ENCODE measurements around the gene CDC6. TPM values are rescaled to one million over a fixed set of nuclear protein-coding genes. Genes with fewer than 3 reads are reported as not detected.
A peak's percentile ranks its signal among the peaks of the same experiment; 100 is the strongest.

CDC6 gene
- total and polyA plus RNA-seq, 5 donors from 2014 or later: 0.59 to 5.7 (median 1.4) TPM; not detected in 1

DNA sequence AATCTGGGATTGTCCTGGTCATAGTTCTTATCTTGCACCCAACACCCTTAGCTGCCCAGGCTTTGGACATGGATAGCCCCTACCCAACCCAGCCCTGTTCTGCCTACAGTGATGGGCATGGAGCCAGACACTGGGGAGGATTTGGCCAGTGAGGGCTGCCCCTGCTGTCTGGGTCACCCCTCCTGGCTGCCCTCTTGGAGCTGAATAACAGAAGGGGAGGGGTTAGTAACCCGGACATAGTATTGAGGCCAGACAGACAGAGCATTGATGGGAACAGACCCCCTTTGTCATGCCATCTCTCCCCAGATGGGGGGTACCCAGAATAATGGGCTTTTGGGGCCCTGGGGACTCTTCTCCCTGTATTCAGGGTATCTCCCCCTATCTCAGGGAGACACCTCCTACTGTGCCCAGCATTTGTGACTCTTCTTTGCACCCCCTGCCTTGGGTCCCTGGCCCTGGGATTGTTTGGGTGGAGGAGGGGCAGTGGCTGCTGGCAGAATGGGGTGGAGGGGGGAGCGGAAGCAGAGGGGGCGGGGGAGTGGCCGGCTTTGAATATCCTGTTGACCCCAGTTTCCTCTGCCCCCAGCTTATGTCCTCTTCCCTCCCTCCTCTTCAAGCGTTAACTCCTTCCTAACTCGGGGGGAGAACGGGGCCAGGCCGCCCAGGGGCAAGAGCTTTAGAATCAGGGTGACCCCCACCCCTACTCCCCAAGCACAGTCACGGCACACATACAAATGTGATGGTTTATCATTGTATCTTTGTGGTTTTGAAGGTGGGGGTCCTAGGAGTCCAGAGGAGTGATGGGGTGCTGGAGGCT is 59.8 kb downstream of the CDC6 start:
- peaks cover 0 to 77% (median 39%) of the 10 kb centered on the region in 4 donors for H3K4me1 Mint-ChIP-seq
- Histone ChIP-seq H3K36me3 (ENCODE audit: control insufficient read depth, insufficient read depth, low read length) (peaks cover 32% of the 10 kb centered on the region), H3K9me3 (ENCODE audit: control insufficient read depth in 2 of 2, low read length in 2 of 2) (no peaks in the 10 kb centered on the region), H3K4me3 (ENCODE audit: low read depth, low read length) (peak overlapping the region; percentile 26), H3K27ac (ENCODE audit: insufficient read depth, low read length, poor library complexity, severe bottlenecking) (peak overlapping the region; percentile 65), H3K27me3 (ENCODE audit: control insufficient read depth, insufficient read depth, low read length) (no peaks in the 10 kb centered on the region), H3K4me1 (ENCODE audit: control insufficient read depth, insufficient read depth, low read length, poor library complexity, severe bottlenecking) (peaks cover 63% of the 10 kb centered on the region)
- H3K9me3 Mint-ChIP-seq: no peaks in the 10 kb centered on the region
- H3K4me3 Mint-ChIP-seq: peak overlapping the region; percentile 65 to 87 (median 82)
- peaks cover 8% of the 10 kb centered on the region for H3K36me3 Mint-ChIP-seq
- no peaks in the 10 kb centered on the region for H3K27me3 Mint-ChIP-seq
- ATAC-seq (ENCODE audit: low read depth in 2 of 2): no peak
- DNase-seq: peak in 1 of 3 donors; percentile 67
- H3K27ac Mint-ChIP-seq: peak overlapping the region; percentile 77 to 91 (median 87)

DNA sequence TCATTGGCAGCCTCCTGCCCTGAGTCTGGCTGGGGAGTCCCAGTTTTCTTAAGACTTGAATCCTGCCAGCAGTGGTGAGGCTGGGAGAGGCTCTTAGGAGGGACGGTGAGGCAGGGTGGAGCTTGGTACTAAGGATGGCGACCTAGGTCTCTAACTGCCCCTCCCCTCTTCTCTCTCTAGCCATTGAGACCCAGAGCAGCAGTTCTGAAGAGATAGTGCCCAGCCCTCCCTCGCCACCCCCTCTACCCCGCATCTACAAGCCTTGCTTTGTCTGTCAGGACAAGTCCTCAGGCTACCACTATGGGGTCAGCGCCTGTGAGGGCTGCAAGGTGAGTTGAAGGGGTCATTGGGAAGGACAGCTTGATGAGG is 60.4 kb downstream of the CDC6 start:
- Mint-ChIP-seq H3K4me1 (peaks cover 0 to 77% (median 40%) of the 10 kb centered on the region in 4 donors), H3K36me3 (peaks cover 14% of the 10 kb centered on the region), H3K4me3 (peak overlapping the region; percentile 65 to 87 (median 82)), H3K27me3 (no peaks in the 10 kb centered on the region), H3K9me3 (no peaks in the 10 kb centered on the region), H3K27ac (peak overlapping the region; percentile 77 to 91 (median 87))
- H3K27me3 ChIP-seq (ENCODE audit: control insufficient read depth, insufficient read depth, low read length): no peaks in the 10 kb centered on the region
- peak overlapping the region; percentile 26 for H3K4me3 ChIP-seq (ENCODE audit: low read depth, low read length)
- peaks cover 57% of the 10 kb centered on the region for H3K4me1 ChIP-seq (ENCODE audit: control insufficient read depth, insufficient read depth, low read length, poor library complexity, severe bottlenecking)
- DNase-seq: no peak
- ATAC-seq (ENCODE audit: low read depth in 2 of 2): no peak
- peaks cover 35% of the 10 kb centered on the region for H3K36me3 ChIP-seq (ENCODE audit: control insufficient read depth, insufficient read depth, low read length)
- peak overlapping the region; percentile 65 for H3K27ac ChIP-seq (ENCODE audit: insufficient read depth, low read length, poor library complexity, severe bottlenecking)
- H3K9me3 ChIP-seq (ENCODE audit: control insufficient read depth in 2 of 2, low read length in 2 of 2): no peaks in the 10 kb centered on the region

DNA sequence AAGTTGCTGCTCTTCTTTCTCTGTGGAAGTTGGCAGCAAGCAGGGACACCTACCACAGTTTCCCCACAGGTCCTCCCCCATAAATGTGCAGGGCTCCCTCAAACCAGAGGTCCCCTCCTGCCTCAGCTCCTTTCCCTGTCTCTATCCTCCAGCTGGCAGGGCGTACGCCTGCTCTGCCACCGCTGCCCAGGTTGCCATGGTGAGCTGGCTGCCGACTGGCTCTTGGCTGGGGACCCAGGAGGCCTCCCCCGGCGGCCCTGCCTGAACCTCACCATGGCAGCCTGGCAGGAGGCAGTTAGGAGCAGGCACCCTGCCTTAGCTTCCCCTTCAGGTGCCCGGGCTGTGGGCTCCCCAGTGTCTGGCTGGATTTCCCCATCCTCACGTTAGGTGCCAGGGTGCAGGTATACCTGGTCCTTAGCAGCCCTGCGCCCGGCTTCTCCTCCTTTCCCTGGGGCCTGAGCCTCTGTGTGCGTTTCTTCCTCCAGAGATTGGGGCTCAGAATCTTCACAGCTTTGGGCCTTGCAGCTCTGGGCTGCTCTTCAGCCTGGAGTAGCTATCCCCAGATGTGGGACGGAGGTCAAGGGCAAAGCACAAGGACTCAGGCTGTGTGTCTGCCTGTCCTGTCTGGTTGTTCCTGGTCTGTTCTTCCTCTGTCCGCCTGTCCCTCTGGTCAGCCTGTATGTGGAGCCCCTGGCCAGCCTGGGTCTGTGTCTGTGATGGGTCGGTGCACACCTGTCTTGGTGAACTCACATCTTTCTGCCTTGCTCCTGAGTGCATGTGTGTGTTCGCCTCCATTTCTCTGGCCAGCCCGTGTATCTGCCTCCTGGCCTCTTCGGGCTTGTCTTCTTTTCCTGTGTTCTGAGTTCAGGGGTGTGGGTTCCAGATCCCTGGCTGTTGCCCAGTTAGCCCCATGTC is 61.1 kb downstream of the CDC6 start:
- DNase-seq (no peak), ATAC-seq (ENCODE audit: low read depth in 2 of 2) (no peak)
- no peaks in the 10 kb centered on the region for H3K9me3 ChIP-seq (ENCODE audit: control insufficient read depth in 2 of 2, low read length in 2 of 2)
- Mint-ChIP-seq H3K9me3 (no peaks in the 10 kb centered on the region), H3K27me3 (no peaks in the 10 kb centered on the region), H3K4me1 (peaks cover 0 to 72% (median 37%) of the 10 kb centered on the region in 4 donors), H3K27ac (peak overlapping the region in 2 of 3 donors; percentile 87 to 89), H3K36me3 (peaks cover 14% of the 10 kb centered on the region), H3K4me3 (peak overlapping the region in 2 of 4 donors; percentile 81 to 87)
- H3K36me3 ChIP-seq (ENCODE audit: control insufficient read depth, insufficient read depth, low read length): peaks cover 37% of the 10 kb centered on the region
- peak overlapping the region; percentile 37 for H3K27ac ChIP-seq (ENCODE audit: insufficient read depth, low read length, poor library complexity, severe bottlenecking)
- no peaks in the 10 kb centered on the region for H3K27me3 ChIP-seq (ENCODE audit: control insufficient read depth, insufficient read depth, low read length)
- no peak overlapping the region for H3K4me3 ChIP-seq (ENCODE audit: low read depth, low read length)
- peaks cover 50% of the 10 kb centered on the region for H3K4me1 ChIP-seq (ENCODE audit: control insufficient read depth, insufficient read depth, low read length, poor library complexity, severe bottlenecking)

DNA sequence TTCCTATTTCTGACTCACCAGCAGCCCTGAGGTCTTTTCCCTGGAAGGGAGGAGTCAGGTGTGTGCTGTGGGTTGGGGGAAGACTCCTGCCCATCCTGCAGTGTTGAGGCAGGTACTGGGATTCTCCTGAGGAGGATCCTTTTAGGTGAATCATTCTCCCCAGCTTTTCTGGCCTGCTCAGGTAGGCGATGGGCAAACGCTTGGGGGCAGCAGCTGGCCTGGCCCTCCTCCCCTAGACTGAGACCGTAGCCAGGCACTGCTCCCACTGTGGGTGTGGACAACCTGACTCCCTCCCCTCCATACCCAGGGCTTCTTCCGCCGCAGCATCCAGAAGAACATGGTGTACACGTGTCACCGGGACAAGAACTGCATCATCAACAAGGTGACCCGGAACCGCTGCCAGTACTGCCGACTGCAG is 61.8 kb downstream of the CDC6 start:
- no peaks in the 10 kb centered on the region for H3K27me3 Mint-ChIP-seq
- H3K27me3 ChIP-seq (ENCODE audit: control insufficient read depth, insufficient read depth, low read length): no peaks in the 10 kb centered on the region
- H3K4me1 Mint-ChIP-seq: peaks cover 0 to 65% (median 32%) of the 10 kb centered on the region in 4 donors
- ATAC-seq (ENCODE audit: low read depth in 2 of 2): no peak
- no peak overlapping the region for H3K4me3 ChIP-seq (ENCODE audit: low read depth, low read length)
- peak overlapping the region; percentile 37 for H3K27ac ChIP-seq (ENCODE audit: insufficient read depth, low read length, poor library complexity, severe bottlenecking)
- peaks cover 44% of the 10 kb centered on the region for H3K4me1 ChIP-seq (ENCODE audit: control insufficient read depth, insufficient read depth, low read length, poor library complexity, severe bottlenecking)
- DNase-seq: no peak
- H3K4me3 Mint-ChIP-seq: peak overlapping the region in 3 of 4 donors; percentile 19 to 81 (median 31)
- H3K36me3 ChIP-seq (ENCODE audit: control insufficient read depth, insufficient read depth, low read length): peaks cover 41% of the 10 kb centered on the region
- H3K36me3 Mint-ChIP-seq: peaks cover 14% of the 10 kb centered on the region
- no peaks in the 10 kb centered on the region for H3K9me3 ChIP-seq (ENCODE audit: control insufficient read depth in 2 of 2, low read length in 2 of 2)
- H3K9me3 Mint-ChIP-seq: no peaks in the 10 kb centered on the region
- H3K27ac Mint-ChIP-seq: peak overlapping the region in 1 of 3 donors; percentile 87

DNA sequence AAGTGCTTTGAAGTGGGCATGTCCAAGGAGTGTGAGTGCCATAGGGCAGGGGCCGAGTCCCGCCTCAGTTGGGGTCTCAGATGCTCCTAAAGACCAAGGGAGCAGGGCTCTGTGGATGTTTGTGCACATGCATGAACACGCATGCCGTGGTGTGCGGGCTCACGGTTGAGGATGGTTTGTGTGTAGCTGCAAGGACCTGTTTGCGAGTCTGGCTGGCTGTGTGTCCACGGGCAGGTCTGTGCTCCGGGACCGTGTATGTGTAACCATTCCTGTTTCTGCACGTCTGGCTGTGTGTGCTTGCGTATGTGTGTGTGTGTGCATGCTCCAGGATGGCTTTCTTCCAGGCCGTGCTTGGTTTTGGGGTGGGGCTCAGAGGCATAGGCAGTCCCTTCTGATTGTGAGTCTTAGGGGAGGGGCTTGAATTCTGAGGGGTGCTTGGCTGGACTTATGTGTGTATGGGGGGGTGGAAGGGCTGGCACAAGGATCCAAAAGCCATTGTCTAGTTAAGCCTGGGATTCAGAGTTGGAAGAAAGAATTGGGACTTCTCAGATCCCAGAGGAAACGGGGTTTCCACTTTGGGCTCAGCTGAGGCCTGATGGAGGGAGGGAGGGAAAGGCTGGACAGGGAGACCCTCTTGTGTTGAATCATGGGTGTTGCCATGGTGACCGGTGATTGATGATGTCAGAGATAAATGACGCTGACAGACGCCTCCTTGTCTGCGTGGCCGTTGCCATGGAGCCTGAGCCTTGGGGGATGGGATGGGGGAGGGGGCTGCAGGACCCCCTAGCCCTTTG is 62.4 kb downstream of the CDC6 start:
- Mint-ChIP-seq H3K27me3 (no peaks in the 10 kb centered on the region), H3K36me3 (peaks cover 14% of the 10 kb centered on the region), H3K27ac (peak overlapping the region in 2 of 3 donors; percentile 74 to 84), H3K4me3 (peak overlapping the region in 3 of 4 donors; percentile 7 to 31 (median 19)), H3K4me1 (peaks cover 0 to 59% (median 28%) of the 10 kb centered on the region in 4 donors), H3K9me3 (no peaks in the 10 kb centered on the region)
- DNase-seq: no peak
- Histone ChIP-seq H3K27me3 (ENCODE audit: control insufficient read depth, insufficient read depth, low read length) (no peaks in the 10 kb centered on the region), H3K4me1 (ENCODE audit: control insufficient read depth, insufficient read depth, low read length, poor library complexity, severe bottlenecking) (peaks cover 41% of the 10 kb centered on the region), H3K36me3 (ENCODE audit: control insufficient read depth, insufficient read depth, low read length) (peaks cover 44% of the 10 kb centered on the region), H3K27ac (ENCODE audit: insufficient read depth, low read length, poor library complexity, severe bottlenecking) (peak overlapping the region; percentile 49), H3K4me3 (ENCODE audit: low read depth, low read length) (no peak overlapping the region), H3K9me3 (ENCODE audit: control insufficient read depth in 2 of 2, low read length in 2 of 2) (no peaks in the 10 kb centered on the region)
- no peak for ATAC-seq (ENCODE audit: low read depth in 2 of 2)

DNA sequence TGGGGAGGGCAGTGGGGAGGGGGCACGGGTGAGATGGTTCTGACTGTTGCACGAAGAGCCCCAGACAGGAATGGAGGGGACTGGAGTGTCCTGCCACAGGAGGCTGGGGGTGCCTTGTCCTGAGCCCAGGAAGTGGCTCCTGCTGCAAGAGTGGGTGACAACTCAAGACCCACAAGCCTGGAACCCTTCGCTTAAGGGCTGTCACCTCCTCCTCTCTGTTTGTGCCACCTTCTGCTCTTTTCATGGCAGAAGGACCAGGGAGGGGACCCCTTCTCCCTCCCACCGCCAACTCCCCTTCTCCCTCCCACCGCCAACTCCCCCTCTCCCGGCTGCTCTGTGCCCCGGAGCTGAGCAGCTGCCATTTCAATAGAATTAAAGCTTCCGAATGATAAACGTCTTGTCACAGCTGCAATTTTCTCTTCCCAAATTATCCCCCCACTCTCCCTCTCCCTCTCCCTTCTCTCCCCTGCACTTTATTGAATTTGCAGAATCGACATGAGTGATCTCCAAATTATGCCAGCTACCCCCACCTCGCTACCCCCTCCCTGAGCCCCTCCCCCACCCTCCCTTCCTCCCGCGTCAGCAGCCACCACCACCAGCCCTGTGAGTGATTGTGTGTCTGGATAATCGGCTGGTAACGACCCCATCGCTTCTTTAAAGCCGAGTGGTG is 63.1 kb downstream of the CDC6 start:
- Histone ChIP-seq H3K9me3 (ENCODE audit: control insufficient read depth in 2 of 2, low read length in 2 of 2) (no peaks in the 10 kb centered on the region), H3K4me1 (ENCODE audit: control insufficient read depth, insufficient read depth, low read length, poor library complexity, severe bottlenecking) (peaks cover 34% of the 10 kb centered on the region), H3K4me3 (ENCODE audit: low read depth, low read length) (no peak overlapping the region), H3K36me3 (ENCODE audit: control insufficient read depth, insufficient read depth, low read length) (peaks cover 50% of the 10 kb centered on the region), H3K27me3 (ENCODE audit: control insufficient read depth, insufficient read depth, low read length) (no peaks in the 10 kb centered on the region), H3K27ac (ENCODE audit: insufficient read depth, low read length, poor library complexity, severe bottlenecking) (peak overlapping the region; percentile 49)
- Mint-ChIP-seq H3K36me3 (peaks cover 18% of the 10 kb centered on the region), H3K27me3 (no peaks in the 10 kb centered on the region), H3K9me3 (no peaks in the 10 kb centered on the region), H3K27ac (no peak overlapping the region), H3K4me1 (peaks cover 0 to 54% (median 26%) of the 10 kb centered on the region in 4 donors), H3K4me3 (peak overlapping the region in 1 of 4 donors; percentile 7)
- ATAC-seq (ENCODE audit: low read depth in 2 of 2) (no peak), DNase-seq (no peak)
